ENCODE results near the gene SAMD8.
"Not testable (repeated sequence)": the region's sequence is repeated elsewhere in the genome, so short reads cannot be mapped to it uniquely, and the experiment has no call there.

SAMD8 gene

GRCh38 chr10:75117995-75118394, 6.5 kb downstream of the SAMD8 start:
- no peak for DNase-seq (ENCODE audit: low read depth)
- no peak for TF ChIP-seq CTCF (IDR thresholded peaks at IDR 0.05; ENCODE audit: low read depth, low read length, missing control alignments)

GRCh38 chr10:75119444-75120066, 8.1 kb downstream of the SAMD8 start:
- not testable (repeated sequence) for DNase-seq (ENCODE audit: low read depth)

More at GRCh38 chr10:75117995-75118394, 6.5 kb downstream of the SAMD8 start:
- no peak overlapping the region for H3K4me3 ChIP-seq (ENCODE audit: low read depth, low read length)

GRCh38 chr10:75121322-75121721, 9.9 kb downstream of the SAMD8 start:
- DNase-seq (ENCODE audit: low read depth) = no peak
- TF ChIP-seq CTCF (IDR thresholded peaks at IDR 0.05; ENCODE audit: low read depth, low read length, missing control alignments) = no peak
- H3K4me3 ChIP-seq (ENCODE audit: low read depth, low read length) = no peak overlapping the region

More at GRCh38 chr10:75119444-75120066, 8.1 kb downstream of the SAMD8 start:
- not testable (repeated sequence) for H3K4me3 ChIP-seq (ENCODE audit: low read depth, low read length)

GRCh38 chr10:75122505-75122904, 11.0 kb downstream of the SAMD8 start:
- TF ChIP-seq CTCF (IDR thresholded peaks at IDR 0.05; ENCODE audit: low read depth, low read length, missing control alignments) = no peak
- H3K4me3 ChIP-seq (ENCODE audit: low read depth, low read length) = no peak overlapping the region
- no peak for DNase-seq (ENCODE audit: low read depth)

GRCh38 chr10:75123088-75123682, 11.7 kb downstream of the SAMD8 start:
- DNase-seq (ENCODE audit: low read depth) = no peak
- no peak for TF ChIP-seq CTCF (IDR thresholded peaks at IDR 0.05; ENCODE audit: low read depth, low read length, missing control alignments)
- no peak overlapping the region for H3K4me3 ChIP-seq (ENCODE audit: low read depth, low read length)

GRCh38 chr10:75126277-75126676, 14.8 kb downstream of the SAMD8 start:
- TF ChIP-seq CTCF (IDR thresholded peaks at IDR 0.05; ENCODE audit: low read depth, low read length, missing control alignments) = no peak
- no peak overlapping the region for H3K4me3 ChIP-seq (ENCODE audit: low read depth, low read length)
- DNase-seq (ENCODE audit: low read depth) = no peak

- TF ChIP-seq CTCF (IDR thresholded peaks at IDR 0.05; ENCODE audit: low read depth, low read length, missing control alignments) = no peak
- DNase-seq (ENCODE audit: low read depth) = no peak
- no peak overlapping the region for H3K4me3 ChIP-seq (ENCODE audit: low read depth, low read length)
Measured at GRCh38 chr10:75127471-75127870, 16.0 kb downstream of the SAMD8 start.

- not testable (repeated sequence) for DNase-seq (ENCODE audit: low read depth); H3K4me3 ChIP-seq (ENCODE audit: low read depth, low read length)
Measured at GRCh38 chr10:75128985-75129384, 17.5 kb downstream of the SAMD8 start.
